CD1c-positive myeloid dendritic cell (primary cell): ENCODE data around the gene POU2F2.

ENCODE experiments used
- DNase-seq: peaks from one replicate; pipeline ENCODE4 v3.0.0-alpha.2; 2016; ENCODE audit errors: extremely low spot score

The POU2F2 gene

GRCh38 chr19:42125536-42125935 lies 6.7 kb downstream of the POU2F2 start:
- no peak for DNase-seq

DNA sequence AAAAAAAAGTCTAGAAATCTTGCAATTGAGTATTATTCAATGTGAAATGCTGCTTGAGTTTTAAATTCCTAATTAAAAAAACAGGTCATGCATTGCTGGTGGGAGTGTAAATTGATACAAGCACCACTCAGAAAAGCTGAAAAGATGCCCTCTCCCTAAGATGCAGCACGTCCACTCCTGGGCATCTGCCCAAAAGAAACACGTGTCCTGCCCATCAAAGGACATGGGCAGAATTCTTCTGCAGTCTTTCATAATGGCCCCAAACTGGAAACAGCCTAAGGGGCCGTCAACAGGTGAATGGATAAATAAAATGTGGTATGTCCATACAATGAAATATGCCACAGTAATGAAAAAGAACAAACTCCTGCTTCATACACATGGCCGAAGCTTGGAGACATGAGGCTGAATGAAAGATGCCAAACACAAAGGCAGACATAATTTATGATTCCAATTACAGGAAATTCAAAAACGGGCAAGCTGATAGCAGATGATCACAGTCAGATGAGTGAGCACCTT lies 7.8 kb downstream of the POU2F2 start:
- no peak for DNase-seq

- DNase-seq = no peak
These were observed 8.5 kb downstream of the POU2F2 start for GRCh38 chr19:42123765-42124164.

GRCh38 chr19:42122691-42123607 lies 9.3 kb downstream of the POU2F2 start:
- no peak for DNase-seq

GRCh38 chr19:42121656-42122069 lies 10.6 kb downstream of the POU2F2 start:
- DNase-seq = peak; percentile 89

- DNase-seq = no peak
These were observed 11.1 kb downstream of the POU2F2 start for GRCh38 chr19:42121036-42121621.

DNA sequence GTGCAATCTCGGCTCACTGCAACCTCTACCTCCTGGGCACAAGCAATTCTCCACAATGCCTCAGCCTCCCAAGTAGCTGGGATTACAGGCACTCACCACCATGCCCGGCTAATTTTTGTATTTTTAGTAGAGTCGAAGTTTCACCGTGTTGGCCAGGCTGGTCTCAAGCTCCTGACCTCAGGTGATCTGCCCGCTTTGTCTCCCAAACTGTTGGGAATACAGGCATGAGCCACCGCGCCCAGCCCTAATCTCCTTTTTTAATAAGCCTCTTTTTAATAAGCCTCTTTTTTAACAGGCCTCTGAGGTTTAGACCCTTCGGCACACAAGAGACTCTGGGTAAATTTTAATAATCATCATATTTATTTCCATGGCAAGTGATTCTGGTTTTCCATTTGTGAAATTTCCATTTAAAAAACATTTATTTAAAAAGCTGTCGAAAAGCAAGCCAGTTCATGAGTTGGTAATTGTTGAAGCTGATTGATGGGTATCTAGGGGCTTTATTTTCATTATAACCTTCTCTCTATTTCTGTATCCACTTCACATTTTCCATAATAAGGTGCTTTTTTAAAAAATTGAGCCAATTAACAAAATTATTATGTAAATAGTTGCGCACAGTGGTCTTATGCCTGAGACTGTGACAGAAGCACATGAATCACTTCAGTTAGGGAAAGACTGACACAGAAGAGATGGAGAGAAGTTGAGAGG lies 11.8 kb downstream of the POU2F2 start:
- DNase-seq = no peak

DNA sequence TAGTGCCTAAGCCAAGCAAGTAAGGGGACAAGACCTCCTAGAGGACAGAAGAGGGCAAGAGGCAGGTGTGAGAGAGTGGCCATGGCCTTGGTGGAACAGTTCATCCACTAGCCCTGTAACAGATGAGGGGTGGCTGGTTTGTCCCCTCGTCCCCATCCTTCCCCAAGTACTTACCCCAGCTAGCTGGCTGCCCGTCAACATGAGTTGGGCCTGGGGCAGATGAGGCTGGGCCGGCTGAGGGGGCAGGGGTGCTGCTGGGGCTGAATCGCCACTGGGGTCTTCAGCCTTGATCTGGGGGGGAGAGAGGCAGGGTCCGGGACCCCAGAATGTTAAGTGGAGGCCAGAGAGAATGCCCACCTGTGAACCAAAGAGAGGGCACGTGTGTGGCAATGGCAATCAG lies 15.2 kb downstream of the POU2F2 start:
- DNase-seq = no peak

DNA sequence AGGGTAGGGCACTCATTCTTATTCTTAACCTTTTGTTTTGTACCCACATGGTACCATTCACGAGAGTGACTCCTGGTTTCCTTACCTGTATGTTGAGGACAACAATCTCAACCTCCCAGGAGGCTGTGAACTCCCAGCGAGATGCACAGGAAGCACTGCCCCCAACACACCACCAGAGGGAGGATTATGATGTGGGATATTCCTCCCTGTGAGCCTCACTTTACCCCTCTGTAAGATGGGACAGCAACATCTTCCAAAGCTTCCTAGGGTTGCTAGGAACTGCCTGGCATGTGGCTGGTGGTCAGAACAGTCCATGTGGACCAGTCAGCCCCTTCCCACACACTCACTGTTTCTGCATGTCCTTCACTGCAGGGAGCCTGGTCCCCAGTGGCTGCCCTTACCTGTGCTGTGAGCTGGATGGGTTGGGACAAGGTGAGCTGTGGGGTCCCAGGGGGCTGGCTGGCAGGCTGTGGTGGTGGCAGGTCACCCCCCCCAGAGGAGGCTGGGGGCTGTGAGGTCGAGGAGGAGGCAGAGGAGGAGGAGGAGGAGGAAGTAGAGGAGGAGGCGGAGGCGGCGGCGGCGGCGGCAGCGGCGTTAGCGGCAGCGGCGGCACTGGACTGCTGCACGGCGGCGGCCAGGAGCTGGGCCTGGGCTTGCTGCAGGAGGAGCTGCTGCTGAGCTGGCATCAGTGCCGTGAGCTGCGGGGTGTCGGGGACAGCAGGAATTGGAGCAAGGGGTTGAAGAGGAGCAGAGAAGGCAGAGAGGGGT lies 15.8 kb downstream of the POU2F2 start:
- no peak for DNase-seq

DNA sequence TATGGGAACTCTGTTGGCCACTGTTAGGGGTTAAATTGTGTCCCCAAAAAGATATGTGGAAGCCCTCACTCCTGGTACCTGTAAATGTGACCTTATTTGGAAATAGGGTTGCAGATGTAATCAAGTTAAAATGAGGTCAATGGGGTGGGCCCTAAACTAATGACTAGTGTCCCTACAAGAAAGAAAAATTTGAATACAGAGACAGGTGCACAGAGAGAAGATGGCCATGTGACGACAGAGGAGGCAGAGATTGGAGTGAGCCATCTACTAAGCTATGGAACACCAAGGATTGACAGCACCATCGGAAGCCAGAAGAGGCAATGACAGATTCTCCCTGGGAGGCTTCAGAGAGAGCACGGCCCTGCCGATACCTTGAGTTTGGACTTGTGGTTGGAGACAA lies 16.5 kb downstream of the POU2F2 start:
- no peak for DNase-seq

DNA sequence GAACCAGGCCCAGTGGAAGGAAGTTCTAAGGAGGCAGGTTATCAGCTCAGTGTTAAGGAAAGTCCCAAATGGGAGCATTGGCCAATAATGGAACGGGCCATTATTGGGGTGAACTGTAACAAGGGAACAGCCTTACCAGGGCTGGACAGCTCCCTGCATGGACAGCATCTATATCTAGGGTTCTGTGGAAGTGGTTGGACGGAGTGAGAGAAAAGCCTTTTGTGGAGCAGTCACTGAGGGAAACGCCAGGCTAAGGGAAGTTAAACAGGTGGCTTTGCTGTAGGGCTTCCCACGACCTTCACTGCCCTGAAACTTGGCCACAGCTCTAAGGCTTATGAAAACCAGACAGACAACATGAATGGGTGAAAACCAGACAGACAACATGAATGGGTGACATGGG lies 17.0 kb downstream of the POU2F2 start:
- no peak for DNase-seq

- no peak for DNase-seq
These were observed 17.8 kb downstream of the POU2F2 start for GRCh38 chr19:42114412-42114811.

GRCh38 chr19:42113641-42114348 lies 18.5 kb downstream of the POU2F2 start:
- no peak for DNase-seq

DNA sequence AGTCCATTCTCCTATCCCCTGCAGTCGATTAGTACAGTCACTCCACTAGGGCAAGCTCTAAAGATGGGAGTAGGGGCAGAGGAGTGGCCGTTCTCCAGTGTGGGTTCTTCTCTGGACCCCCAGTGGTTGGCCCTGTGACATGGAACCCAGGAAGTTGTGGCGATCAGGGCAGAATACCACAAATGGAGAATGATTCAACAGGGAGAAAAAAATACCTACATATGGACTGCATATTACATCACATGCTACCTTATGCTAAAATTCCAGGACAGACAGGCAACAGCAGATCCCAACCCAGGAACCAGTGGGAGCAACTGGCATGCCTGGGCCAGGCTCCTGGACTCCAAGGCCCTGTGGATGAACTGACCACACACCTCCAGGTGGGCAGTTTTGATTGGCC lies 20.4 kb downstream of the POU2F2 start:
- DNase-seq = no peak

GRCh38 chr19:42111384-42111783 lies 20.9 kb downstream of the POU2F2 start:
- no peak for DNase-seq

DNA sequence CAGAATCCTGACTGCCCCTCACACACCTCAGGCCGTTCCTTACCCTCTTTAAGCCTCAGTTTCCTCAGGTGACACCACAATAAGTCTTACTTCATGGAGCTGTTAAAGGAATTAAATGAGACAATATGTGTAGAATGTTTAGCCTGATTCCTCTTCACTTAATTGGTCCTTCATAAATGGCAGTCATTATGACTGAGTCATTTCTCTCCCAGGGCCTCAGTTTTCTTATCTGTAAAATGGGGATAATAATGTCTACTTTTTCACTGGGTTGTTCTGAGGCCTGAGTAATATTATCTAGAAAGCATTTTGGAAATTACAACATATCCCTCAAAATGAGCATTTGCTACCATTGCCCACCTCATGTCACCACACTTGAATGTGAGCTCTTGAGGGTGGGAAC lies 21.6 kb downstream of the POU2F2 start:
- no peak for DNase-seq

GRCh38 chr19:42109896-42110295 lies 22.4 kb downstream of the POU2F2 start:
- DNase-seq = no peak

- DNase-seq = peak; percentile 95
These were observed 23.5 kb downstream of the POU2F2 start for GRCh38 chr19:42108527-42109389.

- peak; percentile 7 for DNase-seq
These were observed 26.9 kb downstream of the POU2F2 start for GRCh38 chr19:42105368-42105767.

DNA sequence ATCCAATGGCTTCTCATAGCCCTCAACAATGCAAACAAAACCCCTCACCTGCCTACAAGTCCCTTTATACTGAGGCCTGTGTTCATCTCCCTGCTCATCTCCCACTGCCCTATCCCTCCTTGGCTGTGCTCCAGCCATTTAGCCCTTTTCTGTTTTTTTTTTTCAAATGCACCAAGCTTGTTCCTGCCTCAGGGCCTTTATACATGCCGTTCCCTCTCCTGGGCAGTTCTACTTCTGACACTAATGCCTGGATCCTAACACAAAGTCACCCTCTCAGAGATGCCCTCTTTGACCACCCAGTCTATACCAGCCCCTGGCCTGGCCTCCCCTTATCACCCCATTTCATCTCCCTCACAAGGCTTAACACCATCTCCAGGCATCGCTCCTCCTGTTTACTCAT lies 29.4 kb downstream of the POU2F2 start:
- no peak for DNase-seq
